ENCODE data around the gene HEXIM2.

Gene HEXIM2

DNA sequence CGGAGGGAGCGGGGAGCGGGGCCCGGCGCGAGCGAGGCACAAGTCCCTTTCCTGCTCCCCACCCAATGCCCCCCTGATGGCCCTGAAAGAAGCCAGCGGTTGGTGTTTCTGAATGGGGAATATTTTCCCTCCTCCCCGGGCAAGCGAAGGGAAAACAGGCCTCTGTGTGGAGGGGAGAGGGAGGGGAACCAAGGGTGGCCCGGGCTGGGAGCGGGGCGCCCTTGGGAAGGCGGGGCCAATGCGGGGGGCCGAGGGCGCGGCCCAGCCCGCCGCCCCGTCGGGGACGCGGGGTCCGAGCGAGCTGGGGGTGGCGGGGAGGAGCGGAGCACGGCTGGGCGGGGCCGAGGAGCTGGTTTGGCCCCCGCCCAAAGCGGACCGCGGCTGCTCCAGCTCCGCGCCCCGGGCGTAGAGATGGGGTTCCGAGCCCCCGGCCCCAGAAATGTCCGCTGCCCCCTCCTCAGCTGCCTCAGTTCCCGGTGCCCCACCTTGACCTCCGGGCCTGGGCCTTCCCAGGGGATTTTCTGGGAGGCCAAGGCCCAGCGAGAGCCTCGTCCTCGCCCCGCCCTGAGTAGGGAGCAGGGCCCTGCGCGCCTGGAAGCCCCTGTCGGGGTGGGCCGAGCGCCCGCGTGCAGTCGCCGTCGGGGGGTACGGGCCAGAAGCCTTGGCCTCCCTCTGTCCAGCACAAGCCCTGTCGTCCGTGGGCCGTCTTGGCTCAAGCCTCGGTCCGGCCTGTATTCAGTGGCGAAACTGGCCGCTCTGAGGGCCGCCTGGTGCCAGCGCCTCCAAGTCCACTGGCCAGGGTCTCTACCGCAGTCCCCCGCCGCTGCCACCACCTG, 17.3 kb upstream of the HEXIM2 start:
- no peak for DNase-seq (ENCODE audit: low spot score)

DNA sequence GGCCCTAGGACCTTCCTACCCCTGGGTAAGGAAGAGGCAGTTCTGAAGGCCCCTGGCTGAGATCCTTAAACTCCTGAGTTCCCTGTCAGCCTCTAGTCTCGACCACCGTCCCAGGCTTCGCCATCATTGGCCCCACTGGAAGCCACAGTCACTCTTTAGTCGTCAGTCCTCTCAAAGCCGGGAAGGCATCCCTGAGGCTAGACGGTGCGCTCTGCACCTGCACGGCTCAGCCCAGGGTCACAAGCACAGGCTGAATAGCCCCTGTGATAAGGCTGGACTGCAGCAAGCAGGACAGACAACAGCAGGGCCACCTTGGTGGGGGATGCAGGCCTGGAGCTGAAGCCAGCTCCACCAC, 16.7 kb upstream of the HEXIM2 start:
- no peak for DNase-seq (ENCODE audit: low spot score)

DNA sequence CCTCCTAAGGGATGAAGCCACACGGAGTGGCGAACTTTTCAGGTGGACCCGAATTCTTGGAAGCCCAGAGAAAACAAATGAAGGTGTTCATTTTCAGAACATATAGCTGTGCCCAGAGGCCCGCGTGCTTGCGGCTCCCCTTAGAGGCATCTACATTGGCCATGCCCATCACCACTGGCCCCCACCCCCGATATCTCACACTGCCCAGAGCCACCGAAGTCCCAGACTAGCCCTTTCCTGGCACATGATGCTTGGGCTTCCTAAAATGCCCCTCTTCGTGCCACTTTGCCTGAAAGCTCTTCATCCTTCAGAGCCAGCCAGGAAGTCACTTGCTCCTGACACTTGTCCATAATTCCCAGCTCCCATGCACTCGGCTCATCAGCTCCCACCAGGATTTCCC, 15.5 kb upstream of the HEXIM2 start:
- DNase-seq (ENCODE audit: low spot score), result no peak

DNA sequence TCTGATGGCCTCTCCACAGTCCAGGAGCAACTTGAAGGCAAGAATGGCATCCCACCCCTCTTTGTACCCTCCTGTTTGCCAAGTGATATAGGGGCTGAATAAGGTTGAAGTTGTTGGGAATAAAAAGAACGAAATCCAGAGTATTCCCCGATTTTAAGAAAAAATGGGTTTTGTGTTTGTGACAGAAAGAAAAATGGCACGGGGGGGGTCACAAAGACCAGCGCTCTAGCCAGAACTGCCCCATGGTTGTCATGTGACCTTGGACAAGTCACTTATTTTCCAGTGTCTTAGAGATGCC, 15.1 kb upstream of the HEXIM2 start:
- no peak for DNase-seq (ENCODE audit: low spot score)

DNA sequence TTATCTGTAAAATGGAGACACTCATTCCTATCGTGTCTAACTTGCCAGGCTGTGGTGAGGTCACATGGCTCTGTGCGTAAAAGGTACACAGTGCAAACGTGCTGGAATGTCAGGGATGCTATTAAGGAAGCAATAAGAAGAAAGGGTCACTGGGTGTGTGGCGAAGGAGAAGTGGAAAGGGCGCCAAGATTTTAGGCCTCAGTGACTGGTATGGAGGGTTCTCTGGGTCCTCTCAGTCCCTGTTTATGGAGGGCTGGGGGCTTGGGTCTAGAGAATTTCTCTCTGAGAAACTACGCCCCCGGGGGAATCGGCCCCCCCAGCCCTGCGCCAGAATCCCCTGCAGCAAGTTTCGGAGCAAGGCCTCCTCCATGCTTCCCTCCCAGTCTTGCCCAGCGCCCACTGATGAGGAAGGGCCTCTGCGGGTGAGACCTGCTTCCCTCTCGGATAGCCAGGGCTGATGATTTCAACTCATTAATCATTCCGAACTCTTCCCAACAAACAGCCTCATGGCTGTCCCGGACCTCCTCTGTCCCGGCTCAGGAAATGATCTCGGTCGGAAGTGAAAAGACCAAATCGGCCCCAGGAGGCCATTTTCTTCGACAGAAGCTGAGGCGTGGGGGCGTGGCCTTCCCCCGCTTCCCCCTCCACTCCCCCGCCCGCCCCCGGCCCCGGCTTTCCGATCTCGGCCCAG, 14.6 kb upstream of the HEXIM2 start:
- no peak for DNase-seq (ENCODE audit: low spot score)

DNA sequence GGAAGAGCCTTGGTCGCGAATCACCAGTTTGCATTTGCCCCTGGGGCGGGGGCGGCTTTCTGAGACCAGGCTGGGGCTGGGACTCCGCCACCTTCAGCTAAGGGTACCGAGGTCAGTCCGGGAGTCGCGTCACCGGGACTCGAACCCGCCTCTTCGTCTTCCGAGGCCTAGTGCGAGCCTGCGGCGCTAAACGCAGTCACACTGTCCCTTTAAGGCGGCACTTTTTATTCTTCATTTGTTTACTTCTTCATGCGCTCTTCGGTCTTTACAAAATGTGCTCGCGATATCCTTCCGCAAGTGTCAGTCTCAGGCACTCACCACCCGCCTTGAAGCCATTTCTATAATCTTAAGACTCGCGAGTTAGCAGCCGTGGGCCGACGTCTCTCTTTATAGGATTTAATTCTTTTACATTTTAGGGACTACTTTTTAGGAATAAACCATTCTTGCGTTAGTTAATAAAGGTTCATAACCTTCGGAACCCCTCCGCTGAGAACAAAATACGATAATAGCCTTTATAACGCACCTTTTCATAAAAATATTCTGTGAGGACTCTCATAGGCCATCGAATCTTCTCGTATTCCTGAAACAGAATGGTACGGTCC, 14.0 kb upstream of the HEXIM2 start:
- peak; percentile 91 for DNase-seq (ENCODE audit: low spot score)

DNA sequence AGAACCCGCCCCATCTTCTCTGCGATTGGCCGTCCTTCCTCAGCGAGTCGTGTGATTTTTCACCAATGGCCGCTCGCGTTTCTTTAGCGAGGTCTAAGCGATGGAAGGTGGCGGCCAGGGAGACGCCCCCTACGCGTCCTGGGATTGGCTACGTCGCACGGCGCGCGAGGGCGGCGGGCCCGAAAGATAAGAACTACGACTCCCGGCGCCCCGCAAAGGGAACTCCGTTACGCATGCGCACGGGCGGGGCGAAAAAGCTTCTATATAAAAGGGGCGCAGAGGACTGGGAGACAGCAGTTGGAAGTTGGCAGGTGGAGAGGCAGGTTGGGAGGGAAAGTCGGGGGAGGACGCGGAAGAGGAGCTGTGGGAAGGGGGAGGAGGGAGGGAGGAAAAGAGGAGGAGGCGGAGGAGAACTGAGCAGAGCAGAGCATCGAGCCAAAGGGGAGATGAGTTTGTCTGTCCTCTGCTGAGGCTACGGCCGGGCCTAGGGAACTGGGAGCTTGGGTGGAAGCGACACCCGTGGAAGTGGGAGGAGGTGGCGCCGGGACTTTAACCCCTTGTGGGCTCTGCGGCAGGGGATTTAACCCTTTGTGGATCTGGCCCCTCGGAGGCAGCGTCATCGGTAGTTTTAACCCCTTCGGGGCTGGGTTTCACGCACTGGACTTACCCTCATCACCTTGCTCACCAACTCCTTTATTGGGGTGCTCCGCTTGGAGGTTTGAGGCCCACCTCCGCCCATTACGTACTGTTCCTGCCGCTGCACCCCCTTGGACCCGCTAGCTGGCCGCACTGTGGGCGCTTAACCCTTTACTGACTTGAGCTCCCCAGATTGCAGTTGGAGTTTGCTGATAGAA, 13.3 kb upstream of the HEXIM2 start, which contains the start of gene HEXIM1:
TSS of gene HEXIM1 (plus strand) at position 293 of the 854 bp plus-strand sequence. CDS start 716 bp downstream, outside the sequence.
- DNase-seq (ENCODE audit: low spot score), result peak; percentile 100

DNA sequence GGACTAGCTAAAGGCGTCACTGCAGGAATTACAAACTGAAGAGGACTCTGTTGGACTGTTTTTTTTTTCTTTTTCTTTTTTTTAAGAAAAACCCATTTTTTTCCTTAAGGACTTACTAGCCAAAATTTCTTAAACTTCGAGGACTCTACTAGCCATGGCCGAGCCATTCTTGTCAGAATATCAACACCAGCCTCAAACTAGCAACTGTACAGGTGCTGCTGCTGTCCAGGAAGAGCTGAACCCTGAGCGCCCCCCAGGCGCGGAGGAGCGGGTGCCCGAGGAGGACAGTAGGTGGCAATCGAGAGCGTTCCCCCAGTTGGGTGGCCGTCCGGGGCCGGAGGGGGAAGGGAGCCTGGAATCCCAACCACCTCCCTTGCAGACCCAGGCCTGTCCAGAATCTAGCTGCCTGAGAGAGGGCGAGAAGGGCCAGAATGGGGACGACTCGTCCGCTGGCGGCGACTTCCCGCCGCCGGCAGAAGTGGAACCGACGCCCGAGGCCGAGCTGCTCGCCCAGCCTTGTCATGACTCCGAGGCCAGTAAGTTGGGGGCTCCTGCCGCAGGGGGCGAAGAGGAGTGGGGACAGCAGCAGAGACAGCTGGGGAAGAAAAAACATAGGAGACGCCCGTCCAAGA, 12.5 kb upstream of the HEXIM2 start:
- peak; percentile 89 for DNase-seq (ENCODE audit: low spot score)

DNA sequence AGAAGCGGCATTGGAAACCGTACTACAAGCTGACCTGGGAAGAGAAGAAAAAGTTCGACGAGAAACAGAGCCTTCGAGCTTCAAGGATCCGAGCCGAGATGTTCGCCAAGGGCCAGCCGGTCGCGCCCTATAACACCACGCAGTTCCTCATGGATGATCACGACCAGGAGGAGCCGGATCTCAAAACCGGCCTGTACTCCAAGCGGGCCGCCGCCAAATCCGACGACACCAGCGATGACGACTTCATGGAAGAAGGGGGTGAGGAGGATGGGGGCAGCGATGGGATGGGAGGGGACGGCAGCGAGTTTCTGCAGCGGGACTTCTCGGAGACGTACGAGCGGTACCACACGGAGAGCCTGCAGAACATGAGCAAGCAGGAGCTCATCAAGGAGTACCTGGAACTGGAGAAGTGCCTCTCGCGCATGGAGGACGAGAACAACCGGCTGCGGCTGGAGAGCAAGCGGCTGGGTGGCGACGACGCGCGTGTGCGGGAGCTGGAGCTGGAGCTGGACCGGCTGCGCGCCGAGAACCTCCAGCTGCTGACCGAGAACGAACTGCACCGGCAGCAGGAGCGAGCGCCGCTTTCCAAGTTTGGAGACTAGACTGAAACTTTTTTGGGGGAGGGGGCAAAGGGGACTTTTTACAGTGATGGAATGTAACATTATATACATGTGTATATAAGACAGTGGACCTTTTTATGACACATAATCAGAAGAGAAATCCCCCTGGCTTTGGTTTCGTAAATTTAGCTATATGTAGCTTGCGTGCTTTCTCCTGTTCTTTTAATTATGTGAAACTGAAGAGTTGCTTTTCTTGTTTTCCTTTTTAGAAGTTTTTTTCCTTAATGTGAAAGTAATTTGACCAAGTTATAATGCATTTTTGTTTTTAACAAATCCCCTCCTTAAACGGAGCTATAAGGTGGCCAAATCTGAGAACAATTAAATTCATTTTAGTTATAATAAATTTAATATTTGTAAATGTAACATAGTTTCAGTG, 11.7 kb upstream of the HEXIM2 start:
- DNase-seq (ENCODE audit: low spot score), result peak; percentile 74

DNA sequence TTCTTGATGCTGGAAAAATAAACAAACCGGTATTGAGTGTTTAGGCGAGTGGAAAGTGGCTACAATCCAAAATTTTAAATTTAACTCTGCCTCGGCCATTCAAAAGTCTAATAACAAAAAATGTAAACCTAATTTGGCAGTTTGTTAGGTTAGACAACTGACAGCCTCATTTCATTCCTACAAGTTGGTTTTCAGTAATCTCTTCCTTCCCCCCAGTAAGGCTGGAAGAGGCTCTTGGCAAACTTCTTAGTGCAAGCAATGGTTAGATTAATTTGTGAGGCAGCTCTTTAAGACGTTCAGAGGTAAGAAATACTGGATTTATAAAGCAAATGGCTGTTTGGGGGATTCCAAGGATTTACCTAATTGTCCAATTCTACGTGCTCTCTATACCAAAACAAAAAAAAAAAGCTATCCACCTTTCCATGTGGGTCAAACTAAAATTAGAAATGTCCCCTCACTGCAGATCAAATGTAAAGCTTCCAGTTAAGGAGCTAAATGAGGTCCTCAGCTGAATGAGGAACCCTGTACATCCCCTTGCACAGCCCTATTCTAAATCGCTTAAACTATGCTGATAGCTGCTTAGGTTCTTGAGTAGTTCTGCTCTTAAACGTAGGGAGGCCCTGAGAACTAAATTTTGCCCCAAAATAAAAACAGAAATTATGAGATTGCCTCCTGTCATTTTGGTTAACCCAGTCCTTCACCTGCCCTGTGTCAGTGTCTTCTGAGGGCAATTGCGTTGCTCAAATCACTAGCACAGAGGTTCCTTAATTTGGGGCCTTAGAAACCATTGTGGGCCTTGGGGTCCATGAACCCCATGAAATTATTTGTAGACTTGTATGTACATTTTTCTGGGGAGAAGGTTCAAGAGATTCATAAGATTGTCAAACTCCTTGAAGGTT, 10.5 kb upstream of the HEXIM2 start:
- DNase-seq (ENCODE audit: low spot score), result no peak

DNA sequence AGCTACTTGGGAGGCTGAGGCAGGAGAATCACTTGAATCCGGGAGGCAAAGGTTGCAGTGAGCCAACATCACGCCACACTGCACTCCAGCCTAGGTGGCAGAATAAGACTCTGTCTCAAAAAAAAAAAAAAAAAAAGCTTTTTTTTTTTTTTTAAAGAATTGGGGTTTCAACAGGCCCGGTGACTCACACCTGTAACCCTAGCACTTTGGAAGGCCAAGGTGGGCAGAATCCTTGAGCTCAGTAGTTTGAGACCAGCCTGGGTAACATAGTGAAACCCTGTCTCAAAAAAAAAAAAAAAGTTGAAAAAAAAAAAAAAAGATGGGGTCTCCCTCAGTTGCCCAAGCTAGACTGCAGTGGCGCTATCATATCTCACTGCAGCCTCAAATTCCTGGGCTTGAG, 6.6 kb upstream of the HEXIM2 start:
- no peak for DNase-seq (ENCODE audit: low spot score)

DNA sequence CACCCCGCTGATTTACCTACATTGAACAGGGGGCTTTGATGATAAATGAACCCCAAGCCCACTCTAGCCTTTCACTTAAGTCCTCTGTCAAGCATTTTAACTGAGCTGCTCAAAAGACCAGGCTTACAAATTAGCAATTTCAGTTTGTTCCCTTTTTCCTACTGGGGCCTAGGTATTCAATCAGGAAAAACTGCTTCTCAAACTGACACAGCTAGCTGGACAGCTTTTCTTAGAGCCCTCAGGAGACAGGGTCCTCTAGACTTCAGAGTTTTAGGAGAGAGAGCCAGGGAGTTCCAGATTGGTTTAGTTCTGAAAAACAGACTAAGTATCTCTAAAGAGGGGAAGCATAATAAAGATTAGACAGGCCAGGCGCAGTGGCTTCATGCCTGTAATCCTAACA, 6.2 kb upstream of the HEXIM2 start:
- DNase-seq (ENCODE audit: low spot score), result no peak

DNA sequence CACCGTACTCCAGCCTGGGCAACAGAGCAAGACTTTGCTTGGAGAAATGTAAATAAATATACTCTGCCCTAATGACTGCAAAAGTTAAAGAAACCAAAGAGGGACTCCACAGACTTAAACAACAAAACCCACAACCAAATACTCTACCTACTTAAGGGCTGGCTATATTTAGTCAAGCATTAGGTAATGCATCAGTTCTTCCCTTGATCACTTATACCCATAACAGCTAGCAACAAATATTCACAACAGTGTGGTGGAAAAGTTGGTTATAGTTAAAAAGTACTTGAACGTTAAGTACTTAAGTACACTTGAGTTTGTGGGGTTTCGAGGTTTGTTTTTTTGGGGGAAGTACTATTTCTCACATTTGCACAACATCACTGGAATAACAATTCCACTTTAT, 5.4 kb upstream of the HEXIM2 start:
- DNase-seq (ENCODE audit: low spot score), result no peak

DNA sequence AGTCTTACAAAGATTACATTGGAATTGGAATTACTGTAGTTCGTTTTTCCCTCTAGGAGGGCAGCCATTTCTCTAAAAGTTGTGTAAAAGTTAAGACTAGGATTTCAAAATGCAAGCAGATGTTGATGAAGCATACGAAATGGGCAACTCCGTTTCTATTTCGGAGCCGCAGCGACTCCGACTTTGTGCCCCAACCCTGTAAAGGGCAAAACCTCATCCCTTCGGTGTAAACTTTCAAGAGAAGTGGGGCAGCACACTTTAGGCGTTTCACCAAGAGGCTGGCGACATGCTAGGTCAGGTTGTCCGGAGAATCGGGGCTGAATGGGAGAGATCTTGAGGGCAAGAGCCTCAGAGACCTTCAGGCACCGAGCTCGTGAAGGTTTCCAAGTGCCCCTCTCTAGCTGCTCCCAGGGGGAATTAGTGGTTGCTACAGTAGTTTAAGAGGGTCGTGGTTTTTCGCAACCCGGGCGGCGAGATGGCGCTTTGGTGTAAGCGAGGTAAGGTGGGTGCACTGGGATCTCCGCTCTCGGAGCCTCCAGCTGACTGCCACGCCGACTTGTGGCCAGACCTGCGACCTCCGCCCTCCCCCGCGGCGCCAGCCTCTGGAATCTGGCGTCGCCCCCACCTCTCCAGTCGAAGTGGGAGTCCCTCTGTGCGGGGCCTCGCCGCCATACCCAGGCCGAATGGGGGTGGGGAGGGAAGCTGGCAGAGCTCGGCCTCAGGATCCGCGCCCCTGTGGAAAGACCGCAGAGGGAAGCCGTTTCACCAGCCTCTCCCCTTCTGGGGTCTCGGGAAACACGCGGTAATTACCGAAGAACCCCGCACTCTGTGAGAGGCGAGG, 1.0 kb upstream of the HEXIM2 start:
- peak; percentile 62 for DNase-seq (ENCODE audit: low spot score)

DNA sequence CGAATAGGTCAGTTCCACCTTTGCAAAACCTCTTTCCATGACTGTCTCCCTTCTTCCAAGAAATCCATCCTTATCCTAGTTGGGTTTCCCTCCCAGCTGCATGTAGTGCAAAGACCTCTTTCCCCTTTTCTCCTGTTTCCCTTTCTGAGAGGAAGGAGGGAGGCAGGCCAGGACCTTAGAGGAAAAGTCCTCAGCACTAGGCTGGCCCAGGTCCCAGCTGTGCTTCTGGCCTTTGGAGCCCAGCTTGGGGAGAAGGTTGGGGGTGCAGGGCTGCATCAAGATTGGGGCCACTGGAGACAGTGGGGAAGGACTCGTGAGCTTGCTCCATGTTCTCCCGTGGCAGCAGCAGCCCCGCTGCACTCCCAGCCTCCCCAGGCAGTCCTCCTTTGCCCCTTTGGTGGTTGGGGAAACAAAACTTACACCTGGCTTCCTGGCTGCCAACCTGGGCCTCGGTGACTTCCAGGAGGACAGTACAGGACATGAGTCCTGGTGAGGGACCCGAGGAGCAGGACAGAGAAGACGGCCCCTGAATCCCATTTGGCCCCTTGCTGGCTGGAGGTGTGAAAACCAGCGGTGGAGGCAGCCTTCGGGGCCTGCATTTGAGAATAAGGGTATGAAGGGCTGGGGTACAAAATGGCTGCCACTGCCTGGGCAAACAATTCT, 481 bp downstream of the HEXIM2 start:
- DNase-seq (ENCODE audit: low spot score), result no peak

DNA sequence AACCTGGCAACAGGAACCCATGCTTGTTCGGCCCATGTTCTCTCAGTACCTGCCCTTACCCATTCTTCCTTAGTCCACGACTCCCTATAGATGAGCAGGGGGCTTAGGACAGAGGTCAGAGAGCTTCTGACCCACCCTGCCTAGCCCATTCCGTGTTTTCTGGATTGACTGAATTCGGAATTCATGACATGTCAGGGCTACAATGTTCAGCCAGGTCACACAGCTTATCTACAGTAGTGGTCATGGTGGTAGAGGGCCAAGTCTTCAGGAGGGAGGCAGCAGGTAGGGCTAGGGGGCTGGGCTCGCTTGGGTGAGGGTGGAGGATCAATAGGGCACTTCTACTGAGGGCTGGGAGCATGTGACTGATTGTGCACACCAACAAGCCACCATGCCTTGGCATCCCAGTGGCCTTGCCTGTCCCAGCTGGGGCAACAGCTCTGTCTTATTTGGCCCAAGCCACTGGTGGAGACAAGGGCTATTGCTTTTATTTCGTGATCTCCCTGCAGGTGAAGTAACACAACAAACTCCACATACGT, 3.1 kb downstream of the HEXIM2 start:
- DNase-seq (ENCODE audit: low spot score), result no peak

DNA sequence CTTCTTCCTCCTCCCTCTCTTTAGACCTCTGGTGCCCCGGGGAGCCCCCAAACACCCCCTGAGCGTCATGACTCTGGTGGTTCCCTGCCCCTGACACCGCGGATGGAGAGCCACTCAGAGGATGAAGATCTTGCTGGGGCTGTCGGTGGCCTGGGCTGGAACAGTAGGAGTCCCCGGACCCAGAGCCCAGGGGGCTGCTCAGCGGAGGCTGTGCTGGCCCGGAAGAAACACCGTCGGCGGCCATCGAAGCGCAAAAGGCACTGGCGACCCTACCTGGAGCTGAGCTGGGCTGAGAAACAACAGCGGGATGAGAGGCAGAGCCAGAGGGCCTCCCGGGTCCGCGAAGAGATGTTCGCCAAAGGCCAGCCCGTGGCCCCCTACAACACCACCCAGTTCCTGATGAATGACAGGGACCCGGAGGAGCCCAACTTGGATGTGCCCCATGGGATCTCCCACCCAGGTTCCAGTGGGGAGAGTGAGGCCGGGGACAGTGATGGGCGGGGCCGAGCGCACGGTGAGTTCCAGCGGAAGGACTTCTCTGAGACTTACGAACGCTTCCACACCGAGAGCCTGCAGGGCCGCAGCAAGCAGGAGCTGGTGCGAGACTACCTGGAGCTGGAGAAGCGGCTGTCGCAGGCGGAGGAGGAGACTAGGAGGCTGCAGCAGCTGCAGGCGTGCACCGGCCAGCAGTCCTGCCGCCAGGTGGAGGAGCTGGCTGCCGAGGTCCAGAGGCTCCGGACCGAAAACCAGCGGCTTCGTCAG, 7.5 kb downstream of the HEXIM2 start:
- DNase-seq (ENCODE audit: low spot score), result no peak

Measured in Ammon's horn (tissue), 1 donor.